Cardiac muscle cell (in vitro differentiated cells and primary cell): ENCODE data around the gene SLAIN2. TPM values are rescaled to one million over a fixed set of nuclear protein-coding genes. Genes with fewer than 3 reads are reported as not detected.

ENCODE experiments used
- DNase-seq, 2 donors: peaks; one replicate each; pipeline versions ENCODE4 v3.0.0 to v3.0.0-alpha.2; 2010 to 2017; ENCODE audit warnings: low read depth in 1 of 2, low spot score in 1 of 2
- H3K27ac ChIP-seq: fragments of 200-600 bp; sonication (generic); 2 replicates; pipeline ENCODE4 v1.5.1; 2016
- H3K27me3 ChIP-seq: fragments of 200-600 bp; sonication (generic); 2 replicates; pipeline ENCODE4 v1.6.0; 2016; ENCODE audit warnings: control low read depth
- H3K36me3 ChIP-seq: fragments of 200-600 bp; sonication (generic); 2 replicates; pipeline ENCODE4 v1.5.1; 2016; ENCODE audit warnings: control low read depth
- H3K4me1 ChIP-seq: fragments of 200-600 bp; sonication (generic); 2 replicates; pipeline ENCODE4 v1.8.1; 2017; ENCODE audit warnings: low read depth, mild to moderate bottlenecking, mixed run types
- H3K4me3 ChIP-seq: fragments of 200-600 bp; sonication (generic); 2 replicates; pipeline ENCODE4 v1.5.1; 2016; ENCODE audit warnings: mild to moderate bottlenecking
- H3K9me3 ChIP-seq: fragments of 200-600 bp; sonication (generic); 2 replicates; pipeline ENCODE4 v1.5.1; 2017; ENCODE audit warnings: low read depth, mild to moderate bottlenecking, control low read depth
- polyA plus RNA-seq: library from polyadenylated mRNA; unstranded; fragments of >200 nt; fragmentation: Nextera tagmentation; extraction: Ambion mirVana; gene quantifications from 2 replicates; pipeline ENCODE4 v1.2.1, GENCODE V29; 2016
- total RNA-seq: library from RNA; depleted of rRNA; stranded (reverse); fragments of >200 nt; gene quantifications from 2 replicates; pipeline ENCODE4 v1.2.3, GENCODE V29; 2016
- TF ChIP-seq, protein P1 (sequence below): IDR thresholded peaks from 2 replicates; pipeline ENCODE4 v1.5.1; 2012; ENCODE audit warnings: low read depth, mild to moderate bottlenecking, low read length

SLAIN2 gene
- total and polyA plus RNA-seq, 2 experiments from 2014 or later: 23.8 to 92.5 TPM

- no peaks in the 10 kb centered on the region for H3K36me3 ChIP-seq
- no peak for DNase-seq
- TF ChIP-seq, protein P1, sequence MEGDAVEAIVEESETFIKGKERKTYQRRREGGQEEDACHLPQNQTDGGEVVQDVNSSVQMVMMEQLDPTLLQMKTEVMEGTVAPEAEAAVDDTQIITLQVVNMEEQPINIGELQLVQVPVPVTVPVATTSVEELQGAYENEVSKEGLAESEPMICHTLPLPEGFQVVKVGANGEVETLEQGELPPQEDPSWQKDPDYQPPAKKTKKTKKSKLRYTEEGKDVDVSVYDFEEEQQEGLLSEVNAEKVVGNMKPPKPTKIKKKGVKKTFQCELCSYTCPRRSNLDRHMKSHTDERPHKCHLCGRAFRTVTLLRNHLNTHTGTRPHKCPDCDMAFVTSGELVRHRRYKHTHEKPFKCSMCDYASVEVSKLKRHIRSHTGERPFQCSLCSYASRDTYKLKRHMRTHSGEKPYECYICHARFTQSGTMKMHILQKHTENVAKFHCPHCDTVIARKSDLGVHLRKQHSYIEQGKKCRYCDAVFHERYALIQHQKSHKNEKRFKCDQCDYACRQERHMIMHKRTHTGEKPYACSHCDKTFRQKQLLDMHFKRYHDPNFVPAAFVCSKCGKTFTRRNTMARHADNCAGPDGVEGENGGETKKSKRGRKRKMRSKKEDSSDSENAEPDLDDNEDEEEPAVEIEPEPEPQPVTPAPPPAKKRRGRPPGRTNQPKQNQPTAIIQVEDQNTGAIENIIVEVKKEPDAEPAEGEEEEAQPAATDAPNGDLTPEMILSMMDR: no peak
- H3K27me3 ChIP-seq: no peaks in the 10 kb centered on the region
- no peak overlapping the region for H3K27ac ChIP-seq
- H3K9me3 ChIP-seq: no peaks in the 10 kb centered on the region
- H3K4me1 ChIP-seq: no peaks in the 10 kb centered on the region
- no peak overlapping the region for H3K4me3 ChIP-seq
Observed at GRCh38 chr4:48470570-48470969, 129.2 kb downstream of the SLAIN2 start.

GRCh38 chr4:48472794-48473193 is 131.5 kb downstream of the SLAIN2 start:
- Histone ChIP-seq H3K27me3 (peaks cover 4% of the 10 kb centered on the region), H3K4me1 (no peaks in the 10 kb centered on the region), H3K36me3 (no peaks in the 10 kb centered on the region), H3K4me3 (no peak overlapping the region), H3K27ac (no peak overlapping the region), H3K9me3 (no peaks in the 10 kb centered on the region)
- DNase-seq: no peak
- TF ChIP-seq, protein P1: no peak

GRCh38 chr4:48475770-48476169 is 134.4 kb downstream of the SLAIN2 start:
- DNase-seq: no peak
- Histone ChIP-seq H3K27me3 (peaks cover 19% of the 10 kb centered on the region), H3K9me3 (no peaks in the 10 kb centered on the region), H3K4me3 (no peak overlapping the region), H3K36me3 (no peaks in the 10 kb centered on the region), H3K27ac (no peak overlapping the region), H3K4me1 (no peaks in the 10 kb centered on the region)
- TF ChIP-seq, protein P1: no peak

Other genes with a start within 250 kb of the SLAIN2 start
- 0.67 and 0.83 TPM in 2 replicates for gene TXK, start 207.3 kb upstream of the SLAIN2 start, total RNA-seq
- 0.93 TPM in 1 of 2 replicates, not detected in the other for gene TXK, start 207.3 kb upstream of the SLAIN2 start, polyA plus RNA-seq
- 3.2 and 4.1 TPM in 2 replicates for gene TEC, start 71.7 kb upstream of the SLAIN2 start, total RNA-seq
- gene TEC, start 71.7 kb upstream of the SLAIN2 start, polyA plus RNA-seq: 4.0 and 4.7 TPM in 2 replicates
- gene SLC10A4, start 141.8 kb downstream of the SLAIN2 start, total RNA-seq: 0.18 and 0.39 TPM in 2 replicates
- not detected in 2 replicates for gene SLC10A4, start 141.8 kb downstream of the SLAIN2 start, polyA plus RNA-seq
- not detected in 2 replicates for gene ZAR1, start 148.7 kb downstream of the SLAIN2 start, total RNA-seq
- not detected in 2 replicates for gene ZAR1, start 148.7 kb downstream of the SLAIN2 start, polyA plus RNA-seq